ENCODE measurements around the gene KCNJ15.

Gene KCNJ15

GRCh38 chr21:38295997-38296764, 39.4 kb downstream of the KCNJ15 start:
- TF ChIP-seq CTCF (IDR thresholded peaks at IDR 0.05; ENCODE audit: low read depth, low read length), result no peak
- H3K36me3 ChIP-seq, result no peaks in the 10 kb centered on the region
- no peaks in the 10 kb centered on the region for H3K4me1 ChIP-seq
- H3K9me3 ChIP-seq, result no peaks in the 10 kb centered on the region
- H3K4me3 ChIP-seq (ENCODE audit: low read depth, low read length), result no peak overlapping the region
- no peaks in the 10 kb centered on the region; the same call in 1 of the 2 replicates for H3K27me3 ChIP-seq
- DNase-seq, result no peak

- Histone ChIP-seq H3K4me1 (no peaks in the 10 kb centered on the region), H3K9me3 (no peaks in the 10 kb centered on the region), H3K36me3 (no peaks in the 10 kb centered on the region), H3K4me3 (ENCODE audit: low read depth, low read length) (no peak overlapping the region), H3K27me3 (no peaks in the 10 kb centered on the region; the same call in 1 of the 2 replicates)
- DNase-seq, result no peak
- TF ChIP-seq CTCF (IDR thresholded peaks at IDR 0.05; ENCODE audit: low read depth, low read length), result no peak
Observed at GRCh38 chr21:38297194-38297631, 40.4 kb downstream of the KCNJ15 start.

GRCh38 chr21:38297871-38298270, 41.1 kb downstream of the KCNJ15 start:
- H3K9me3 ChIP-seq, result no peaks in the 10 kb centered on the region
- H3K4me1 ChIP-seq, result no peaks in the 10 kb centered on the region
- H3K4me3 ChIP-seq (ENCODE audit: low read depth, low read length), result no peak overlapping the region
- no peaks in the 10 kb centered on the region for H3K36me3 ChIP-seq
- H3K27me3 ChIP-seq, result no peaks in the 10 kb centered on the region; the same call in 1 of the 2 replicates
- no peak for TF ChIP-seq CTCF (IDR thresholded peaks at IDR 0.05; ENCODE audit: low read depth, low read length)
- no peak for DNase-seq

GRCh38 chr21:38298832-38299231, 42.0 kb downstream of the KCNJ15 start:
- no peaks in the 10 kb centered on the region for H3K9me3 ChIP-seq
- H3K27me3 ChIP-seq, result no peaks in the 10 kb centered on the region; the same call in 1 of the 2 replicates
- no peak for TF ChIP-seq CTCF (IDR thresholded peaks at IDR 0.05; ENCODE audit: low read depth, low read length)
- DNase-seq, result no peak
- no peaks in the 10 kb centered on the region for H3K36me3 ChIP-seq
- no peak overlapping the region for H3K4me3 ChIP-seq (ENCODE audit: low read depth, low read length)
- no peaks in the 10 kb centered on the region for H3K4me1 ChIP-seq

- TF ChIP-seq CTCF (IDR thresholded peaks at IDR 0.05; ENCODE audit: low read depth, low read length), result no peak
- no peak overlapping the region for H3K4me3 ChIP-seq (ENCODE audit: low read depth, low read length)
Observed at GRCh38 chr21:38299671-38300070, 42.9 kb downstream of the KCNJ15 start.

GRCh38 chr21:38300141-38300578, 43.4 kb downstream of the KCNJ15 start:
- Histone ChIP-seq H3K4me3 (ENCODE audit: low read depth, low read length) (no peak overlapping the region), H3K9me3 (no peaks in the 10 kb centered on the region), H3K4me1 (no peaks in the 10 kb centered on the region)

More at GRCh38 chr21:38299671-38300070, 42.9 kb downstream of the KCNJ15 start:
- Histone ChIP-seq H3K4me1 (no peaks in the 10 kb centered on the region), H3K9me3 (no peaks in the 10 kb centered on the region), H3K36me3 (no peaks in the 10 kb centered on the region), H3K27me3 (no peaks in the 10 kb centered on the region; the same call in 1 of the 2 replicates)
- DNase-seq, result no peak

More at GRCh38 chr21:38300141-38300578, 43.4 kb downstream of the KCNJ15 start:
- no peak for DNase-seq
- no peaks in the 10 kb centered on the region; the same call in 1 of the 2 replicates for H3K27me3 ChIP-seq
- no peaks in the 10 kb centered on the region for H3K36me3 ChIP-seq
- TF ChIP-seq CTCF (IDR thresholded peaks at IDR 0.05; ENCODE audit: low read depth, low read length), result no peak

Data from BE2C (cell line).